B cell (primary cell): ENCODE results near the gene MBOAT1.

Experiments
- CTCF ChIP-seq: fragments of 200-600 bp; IDR thresholded peaks from one replicate; pipeline ENCODE4 v1.8.0; 2022; ENCODE audit warnings: antibody characterized with exemption, mild to moderate bottlenecking
- EZH2 ChIP-seq: IDR thresholded peaks from 2 replicates; pipeline ENCODE4 v1.6.1; 2012; ENCODE audit warnings: borderline replicate concordance, low read depth, mild to moderate bottlenecking, moderate library complexity, low read length; ENCODE audit not compliant: insufficient read depth, poor library complexity, severe bottlenecking

- TF ChIP-seq CTCF (no peak), EZH2 (no peak)
Observed at GRCh38 chr6:20236909-20237600, 24.8 kb upstream of the MBOAT1 start.
